Fibroblast of lung (primary cell): ENCODE measurements around the gene ADGRE1. TPM values are rescaled to one million over a fixed set of nuclear protein-coding genes. Genes with fewer than 3 reads are reported as not detected.

Experiments
- DNase-seq, 2 donors: peaks; one replicate each; pipeline versions ENCODE4 v3.0.0 to v3.0.0-alpha.2; 2010; ENCODE audit warnings: low read depth in 2 of 2
- H2AFZ ChIP-seq: 2 replicates; pipeline ENCODE4 v1.5.1; 2012; ENCODE audit warnings: low read length, control low read depth, inconsistent platforms
- H3K27ac ChIP-seq: 2 replicates; pipeline ENCODE4 v1.5.1; 2011; ENCODE audit warnings: low read length, control low read depth; ENCODE audit not compliant: insufficient read depth
- H3K27me3 ChIP-seq: 2 replicates; pipeline ENCODE4 v1.5.1; 2011; ENCODE audit warnings: mild to moderate bottlenecking, low read length; ENCODE audit not compliant: control insufficient read depth, insufficient read depth
- H3K36me3 ChIP-seq: 2 replicates; pipeline ENCODE4 v1.5.1; 2011; ENCODE audit warnings: low read length; ENCODE audit not compliant: control insufficient read depth, insufficient read depth
- H3K4me1 ChIP-seq: 2 replicates; pipeline ENCODE4 v1.5.1; 2011; ENCODE audit warnings: low read length; ENCODE audit not compliant: control insufficient read depth, insufficient read depth; ENCODE audit errors: extremely low read depth
- H3K4me2 ChIP-seq: 2 replicates; pipeline ENCODE4 v1.5.1; 2011; ENCODE audit warnings: low read length, control low read depth; ENCODE audit not compliant: insufficient read depth; ENCODE audit errors: extremely low read depth
- H3K4me3 ChIP-seq, 4 experiments: fragments of 200-600 bp in 1 of 4; sonication (generic) in 1 of 4; replicated peaks in 1 of 4; 2 replicates each; pipeline ENCODE4 v1.5.1; 2011 to 2016; ENCODE audit warnings: low read length in 4 of 4, low read depth in 3 of 4, mild to moderate bottlenecking in 3 of 4, control low read depth in 2 of 4, inconsistent platforms in 1 of 4, mixed read lengths in 1 of 4; ENCODE audit not compliant: insufficient read depth in 1 of 4; ENCODE audit errors: control extremely low read depth in 1 of 4
- H3K79me2 ChIP-seq: 2 replicates; pipeline ENCODE4 v1.5.1; 2012; ENCODE audit warnings: mild to moderate bottlenecking, low read length, inconsistent platforms; ENCODE audit not compliant: control insufficient read depth, insufficient read depth
- H3K9ac ChIP-seq: 2 replicates; pipeline ENCODE4 v1.5.1; 2011; ENCODE audit warnings: mild to moderate bottlenecking, low read length, control low read depth; ENCODE audit not compliant: insufficient read depth
- H3K9me3 ChIP-seq: 2 replicates; pipeline ENCODE4 v1.5.1; 2012; ENCODE audit warnings: low read depth, low read length; ENCODE audit not compliant: control insufficient read depth, insufficient read depth
- H4K20me1 ChIP-seq: 2 replicates; pipeline ENCODE4 v1.5.1; 2011; ENCODE audit warnings: low read length; ENCODE audit not compliant: control insufficient read depth, insufficient read depth; ENCODE audit errors: extremely low read depth
- EZH2 ChIP-seq: IDR thresholded peaks from 2 replicates; pipeline ENCODE4 v1.5.1; 2012; ENCODE audit warnings: low read length, control low read depth, mild to moderate bottlenecking; ENCODE audit errors: missing control alignments
- polyA plus RNA-seq, 2 donors: library from polyadenylated mRNA; depleted of rRNA in 1 of 2; stranded (reverse) in 1 of 2; unstranded in 1 of 2; fragments of >200 nt; gene quantifications; 2 replicates each; pipeline ENCODE4 v1.2.1, GENCODE V29; 2011 to 2012; ENCODE audit warnings: missing spikeins in 1 of 2
- total RNA-seq: library from RNA; depleted of rRNA; stranded (reverse); fragments of >200 nt; gene quantifications from 2 replicates; pipeline ENCODE4 v1.2.1, GENCODE V29; 2014
- TF ChIP-seq, protein P1 (sequence below), 2 donors: IDR thresholded peaks in 1 of 2; conservative IDR thresholded peaks in 1 of 2; 1 replicate in 1 of 2; 2 replicates in 1 of 2; pipeline ENCODE4 v1.5.1; 2011 to 2012; ENCODE audit warnings: low read length in 2 of 2, control low read depth in 1 of 2, inconsistent platforms in 1 of 2, low read depth in 1 of 2, mild to moderate bottlenecking in 1 of 2

ADGRE1 gene
- total and polyA plus RNA-seq, 2 donors (not counting 1 experiment from before 2014, with no cell fraction given): under 0.01 TPM; not detected in 1

DNA sequence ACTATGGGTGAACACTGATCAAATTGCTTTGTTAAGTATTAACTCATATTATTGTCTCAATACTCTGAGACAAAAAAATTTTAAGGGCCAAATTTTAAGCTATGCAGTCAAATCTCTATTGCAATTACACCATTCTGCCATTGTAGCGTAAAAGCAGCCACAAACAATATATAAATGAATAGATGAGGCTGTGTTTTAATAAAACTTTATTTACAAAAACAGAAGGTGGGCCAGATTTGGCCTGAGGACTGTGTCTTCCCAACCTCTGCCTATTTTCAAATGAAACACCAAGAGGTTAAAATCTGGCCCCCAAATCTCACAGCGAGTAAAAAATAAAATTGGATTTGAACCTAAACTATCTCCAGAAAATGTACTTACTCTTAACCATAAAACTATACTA is 82.1 kb downstream of the ADGRE1 start:
- Histone ChIP-seq H3K27ac (no peak overlapping the region), H3K79me2 (no peaks in the 10 kb centered on the region)

DNA sequence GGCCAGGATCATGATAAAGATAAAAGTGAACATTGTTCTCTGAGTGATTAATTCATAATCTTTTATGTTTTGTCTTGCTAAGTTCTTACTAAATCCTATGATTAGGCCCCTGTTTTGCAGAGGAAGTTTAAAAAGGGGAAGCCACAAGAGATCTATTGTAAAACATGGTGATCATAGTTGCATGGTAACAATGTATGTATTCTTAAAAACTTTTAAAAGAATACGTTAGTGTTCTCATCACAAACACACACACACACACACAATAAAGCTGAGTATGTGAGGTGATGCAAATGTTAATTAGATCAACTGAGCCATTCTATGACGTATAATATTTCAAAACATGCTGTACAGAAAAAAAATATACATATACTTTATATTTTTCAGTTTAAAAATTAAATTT is 82.6 kb downstream of the ADGRE1 start:
- no peaks in the 10 kb centered on the region for H3K36me3 ChIP-seq
- H3K9ac ChIP-seq: no peak overlapping the region
- H3K27me3 ChIP-seq: no peaks in the 10 kb centered on the region
- no peak overlapping the region for H3K4me2 ChIP-seq
- H3K27ac ChIP-seq: no peak overlapping the region
- no peak overlapping the region for H2AFZ ChIP-seq
- H3K79me2 ChIP-seq: no peaks in the 10 kb centered on the region
- no peak for DNase-seq
- H3K9me3 ChIP-seq: no peaks in the 10 kb centered on the region
- H3K4me3 ChIP-seq: no peak overlapping the region
- H4K20me1 ChIP-seq: no peaks in the 10 kb centered on the region
- H3K4me1 ChIP-seq: no peaks in the 10 kb centered on the region
- TF ChIP-seq, protein P1, sequence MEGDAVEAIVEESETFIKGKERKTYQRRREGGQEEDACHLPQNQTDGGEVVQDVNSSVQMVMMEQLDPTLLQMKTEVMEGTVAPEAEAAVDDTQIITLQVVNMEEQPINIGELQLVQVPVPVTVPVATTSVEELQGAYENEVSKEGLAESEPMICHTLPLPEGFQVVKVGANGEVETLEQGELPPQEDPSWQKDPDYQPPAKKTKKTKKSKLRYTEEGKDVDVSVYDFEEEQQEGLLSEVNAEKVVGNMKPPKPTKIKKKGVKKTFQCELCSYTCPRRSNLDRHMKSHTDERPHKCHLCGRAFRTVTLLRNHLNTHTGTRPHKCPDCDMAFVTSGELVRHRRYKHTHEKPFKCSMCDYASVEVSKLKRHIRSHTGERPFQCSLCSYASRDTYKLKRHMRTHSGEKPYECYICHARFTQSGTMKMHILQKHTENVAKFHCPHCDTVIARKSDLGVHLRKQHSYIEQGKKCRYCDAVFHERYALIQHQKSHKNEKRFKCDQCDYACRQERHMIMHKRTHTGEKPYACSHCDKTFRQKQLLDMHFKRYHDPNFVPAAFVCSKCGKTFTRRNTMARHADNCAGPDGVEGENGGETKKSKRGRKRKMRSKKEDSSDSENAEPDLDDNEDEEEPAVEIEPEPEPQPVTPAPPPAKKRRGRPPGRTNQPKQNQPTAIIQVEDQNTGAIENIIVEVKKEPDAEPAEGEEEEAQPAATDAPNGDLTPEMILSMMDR (conservative IDR thresholded peaks at IDR 0.05 in 1 of 2, IDR thresholded peaks at IDR 0.05 in 1 of 2; ENCODE audit: low read depth in 1 of 2, low read length in 2 of 2): no peak
- TF ChIP-seq EZH2: no peak

More for the DNA sequence above, 82.1 kb downstream of the ADGRE1 start:
- no peak overlapping the region for H3K9ac ChIP-seq
- DNase-seq: no peak
- no peaks in the 10 kb centered on the region for H3K27me3 ChIP-seq
- H3K4me3 ChIP-seq: no peak overlapping the region
- no peaks in the 10 kb centered on the region for H3K9me3 ChIP-seq
- H3K4me1 ChIP-seq: no peaks in the 10 kb centered on the region
- TF ChIP-seq EZH2: no peak
- TF ChIP-seq, protein P1 (conservative IDR thresholded peaks at IDR 0.05 in 1 of 2, IDR thresholded peaks at IDR 0.05 in 1 of 2; ENCODE audit: low read depth in 1 of 2, low read length in 2 of 2): no peak
- H3K4me2 ChIP-seq: no peak overlapping the region
- H2AFZ ChIP-seq: no peak overlapping the region
- H4K20me1 ChIP-seq: no peaks in the 10 kb centered on the region
- no peaks in the 10 kb centered on the region for H3K36me3 ChIP-seq

DNA sequence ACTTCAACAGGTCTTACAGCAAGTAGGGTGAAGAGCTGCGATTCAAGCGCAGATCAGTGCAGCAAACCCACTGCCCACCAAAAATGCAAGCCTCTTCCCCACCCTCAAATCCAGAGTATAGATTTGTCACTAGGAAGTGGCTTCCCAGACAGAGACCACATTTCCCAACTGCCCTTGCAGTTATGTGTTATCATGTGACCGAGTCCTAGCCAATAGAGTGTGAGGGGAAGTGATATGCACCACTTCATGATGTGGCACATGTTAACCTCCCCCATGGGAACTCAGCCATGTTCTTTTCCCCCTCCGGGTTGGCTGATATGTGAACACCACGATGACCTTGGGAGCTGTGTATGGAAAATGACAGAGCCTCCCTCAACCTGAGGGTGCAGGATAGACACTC is 83.1 kb downstream of the ADGRE1 start:
- TF ChIP-seq, protein P1 (conservative IDR thresholded peaks at IDR 0.05 in 1 of 2, IDR thresholded peaks at IDR 0.05 in 1 of 2; ENCODE audit: low read depth in 1 of 2, low read length in 2 of 2): no peak
- TF ChIP-seq EZH2: no peak

More for the DNA sequence above, 83.1 kb downstream of the ADGRE1 start:
- no peak for DNase-seq
- no peaks in the 10 kb centered on the region for H3K9me3 ChIP-seq
- no peak overlapping the region for H3K4me3 ChIP-seq
- no peaks in the 10 kb centered on the region for H3K4me1 ChIP-seq
- no peaks in the 10 kb centered on the region for H3K27me3 ChIP-seq
- H3K4me2 ChIP-seq: no peak overlapping the region
- no peaks in the 10 kb centered on the region for H3K36me3 ChIP-seq
- H3K27ac ChIP-seq: no peak overlapping the region
- H2AFZ ChIP-seq: no peak overlapping the region
- no peaks in the 10 kb centered on the region for H3K79me2 ChIP-seq
- H3K9ac ChIP-seq: no peak overlapping the region
- no peaks in the 10 kb centered on the region for H4K20me1 ChIP-seq
